Fibroblast of lung (primary cell): ENCODE measurements around the gene EHMT1. TPM values are rescaled to one million over a fixed set of nuclear protein-coding genes. Genes with fewer than 3 reads are reported as not detected.
"Not testable (repeated sequence)": the region's sequence is repeated elsewhere in the genome, so short reads cannot be mapped to it uniquely, and the experiment has no call there.

ENCODE experiments used
- DNase-seq, 2 donors: peaks; one replicate each; pipeline versions ENCODE4 v3.0.0 to v3.0.0-alpha.2; 2010; ENCODE audit warnings: low read depth in 2 of 2
- H2AFZ ChIP-seq: 2 replicates; pipeline ENCODE4 v1.5.1; 2012; ENCODE audit warnings: low read length, control low read depth, inconsistent platforms
- H3K27ac ChIP-seq: 2 replicates; pipeline ENCODE4 v1.5.1; 2011; ENCODE audit warnings: low read length, control low read depth; ENCODE audit not compliant: insufficient read depth
- H3K27me3 ChIP-seq: 2 replicates; pipeline ENCODE4 v1.5.1; 2011; ENCODE audit warnings: mild to moderate bottlenecking, low read length; ENCODE audit not compliant: control insufficient read depth, insufficient read depth
- H3K36me3 ChIP-seq: 2 replicates; pipeline ENCODE4 v1.5.1; 2011; ENCODE audit warnings: low read length; ENCODE audit not compliant: control insufficient read depth, insufficient read depth
- H3K4me1 ChIP-seq: 2 replicates; pipeline ENCODE4 v1.5.1; 2011; ENCODE audit warnings: low read length; ENCODE audit not compliant: control insufficient read depth, insufficient read depth; ENCODE audit errors: extremely low read depth
- H3K4me2 ChIP-seq: 2 replicates; pipeline ENCODE4 v1.5.1; 2011; ENCODE audit warnings: low read length, control low read depth; ENCODE audit not compliant: insufficient read depth; ENCODE audit errors: extremely low read depth
- H3K4me3 ChIP-seq, 4 experiments: fragments of 200-600 bp in 1 of 4; sonication (generic) in 1 of 4; replicated peaks in 1 of 4; 2 replicates each; pipeline ENCODE4 v1.5.1; 2011 to 2016; ENCODE audit warnings: low read length in 4 of 4, low read depth in 3 of 4, mild to moderate bottlenecking in 3 of 4, control low read depth in 2 of 4, inconsistent platforms in 1 of 4, mixed read lengths in 1 of 4; ENCODE audit not compliant: insufficient read depth in 1 of 4; ENCODE audit errors: control extremely low read depth in 1 of 4
- H3K79me2 ChIP-seq: 2 replicates; pipeline ENCODE4 v1.5.1; 2012; ENCODE audit warnings: mild to moderate bottlenecking, low read length, inconsistent platforms; ENCODE audit not compliant: control insufficient read depth, insufficient read depth
- H3K9ac ChIP-seq: 2 replicates; pipeline ENCODE4 v1.5.1; 2011; ENCODE audit warnings: mild to moderate bottlenecking, low read length, control low read depth; ENCODE audit not compliant: insufficient read depth
- H3K9me3 ChIP-seq: 2 replicates; pipeline ENCODE4 v1.5.1; 2012; ENCODE audit warnings: low read depth, low read length; ENCODE audit not compliant: control insufficient read depth, insufficient read depth
- H4K20me1 ChIP-seq: 2 replicates; pipeline ENCODE4 v1.5.1; 2011; ENCODE audit warnings: low read length; ENCODE audit not compliant: control insufficient read depth, insufficient read depth; ENCODE audit errors: extremely low read depth
- CTCF ChIP-seq, 2 donors: IDR thresholded peaks in 1 of 2; conservative IDR thresholded peaks in 1 of 2; 1 replicate in 1 of 2; 2 replicates in 1 of 2; pipeline ENCODE4 v1.5.1; 2011 to 2012; ENCODE audit warnings: low read length in 2 of 2, control low read depth in 1 of 2, inconsistent platforms in 1 of 2, low read depth in 1 of 2, mild to moderate bottlenecking in 1 of 2
- EZH2 ChIP-seq: IDR thresholded peaks from 2 replicates; pipeline ENCODE4 v1.5.1; 2012; ENCODE audit warnings: low read length, control low read depth, mild to moderate bottlenecking; ENCODE audit errors: missing control alignments
- polyA plus RNA-seq, 2 donors: library from polyadenylated mRNA; depleted of rRNA in 1 of 2; stranded (reverse) in 1 of 2; unstranded in 1 of 2; fragments of >200 nt; gene quantifications; 2 replicates each; pipeline ENCODE4 v1.2.1, GENCODE V29; 2011 to 2012; ENCODE audit warnings: missing spikeins in 1 of 2
- total RNA-seq: library from RNA; depleted of rRNA; stranded (reverse); fragments of >200 nt; gene quantifications from 2 replicates; pipeline ENCODE4 v1.2.1, GENCODE V29; 2014

The EHMT1 gene
- total and polyA plus RNA-seq, 2 donors (not counting 1 experiment from before 2014, with no cell fraction given) = 22.4 to 48.6 TPM

- Histone ChIP-seq H3K27ac (no peak overlapping the region), H3K9ac (no peak overlapping the region), H3K79me2 (no peaks in the 10 kb centered on the region), H3K9me3 (no peaks in the 10 kb centered on the region), H3K4me3 (no peak overlapping the region), H3K4me1 (no peaks in the 10 kb centered on the region), H4K20me1 (no peaks in the 10 kb centered on the region), H3K27me3 (no peaks in the 10 kb centered on the region), H2AFZ (no peak overlapping the region), H3K4me2 (no peak overlapping the region), H3K36me3 (peaks cover 11% of the 10 kb centered on the region)
- TF ChIP-seq CTCF (conservative IDR thresholded peaks at IDR 0.05 in 1 of 2, IDR thresholded peaks at IDR 0.05 in 1 of 2; ENCODE audit: low read depth in 1 of 2, low read length in 2 of 2) (no peak), EZH2 (no peak)
- peak; percentile 6 to 32 for DNase-seq
Observed at GRCh38 chr9:137804908-137805630, 186.3 kb downstream of the EHMT1 start.

- H3K27ac ChIP-seq = no peak overlapping the region
- DNase-seq = no peak
- H3K4me3 ChIP-seq = no peak overlapping the region
- H3K79me2 ChIP-seq = no peaks in the 10 kb centered on the region
- H3K36me3 ChIP-seq = peaks cover 9% of the 10 kb centered on the region
- H3K27me3 ChIP-seq = no peaks in the 10 kb centered on the region
- H2AFZ ChIP-seq = no peak overlapping the region
- TF ChIP-seq EZH2 (no peak), CTCF (conservative IDR thresholded peaks at IDR 0.05 in 1 of 2, IDR thresholded peaks at IDR 0.05 in 1 of 2; ENCODE audit: low read depth in 1 of 2, low read length in 2 of 2) (no peak)
- H4K20me1 ChIP-seq = no peaks in the 10 kb centered on the region
- no peaks in the 10 kb centered on the region for H3K4me1 ChIP-seq
- no peak overlapping the region for H3K4me2 ChIP-seq
- H3K9me3 ChIP-seq = no peaks in the 10 kb centered on the region
- H3K9ac ChIP-seq = no peak overlapping the region
Observed at GRCh38 chr9:137807721-137808703, 189.2 kb downstream of the EHMT1 start.

GRCh38 chr9:137809040-137809576, 190.3 kb downstream of the EHMT1 start:
- no peak overlapping the region for H3K9ac ChIP-seq
- H4K20me1 ChIP-seq = no peaks in the 10 kb centered on the region
- no peaks in the 10 kb centered on the region for H3K79me2 ChIP-seq
- no peak overlapping the region for H3K4me3 ChIP-seq
- no peaks in the 10 kb centered on the region for H3K27me3 ChIP-seq
- no peak overlapping the region for H3K4me2 ChIP-seq
- TF ChIP-seq CTCF (conservative IDR thresholded peaks at IDR 0.05 in 1 of 2, IDR thresholded peaks at IDR 0.05 in 1 of 2; ENCODE audit: low read depth in 1 of 2, low read length in 2 of 2) (no peak), EZH2 (no peak)
- no peak for DNase-seq
- H3K9me3 ChIP-seq = no peaks in the 10 kb centered on the region
- no peak overlapping the region for H3K27ac ChIP-seq
- no peaks in the 10 kb centered on the region for H3K4me1 ChIP-seq
- peaks cover 12% of the 10 kb centered on the region for H3K36me3 ChIP-seq
- H2AFZ ChIP-seq = no peak overlapping the region

- H3K4me3 ChIP-seq, H3K9me3 ChIP-seq, H3K4me2 ChIP-seq, H3K27ac ChIP-seq, H3K79me2 ChIP-seq, H4K20me1 ChIP-seq, DNase-seq, H3K4me1 ChIP-seq, H3K27me3 ChIP-seq, H3K9ac ChIP-seq, H2AFZ ChIP-seq: not testable (repeated sequence)
- H3K36me3 ChIP-seq = peaks cover 14% of the 10 kb centered on the region
Observed at GRCh38 chr9:137809726-137810450, 191.1 kb downstream of the EHMT1 start.
